ENCODE results near the gene ART5. TPM values are rescaled to one million over a fixed set of nuclear protein-coding genes. Genes with fewer than 3 reads are reported as not detected.
"Not testable (repeated sequence)": the region's sequence is repeated elsewhere in the genome, so short reads cannot be mapped to it uniquely, and the experiment has no call there.

Gene ART5
- total RNA-seq, 1 experiment from 2014 or later = not detected

- intact Hi-C loops (cut with micrococcal nuclease) = no loop called here
- H3K9me2 ChIP-seq (replicated peaks; ENCODE audit: low read length) = no peaks in the 10 kb centered on the region
- no TSS peak for BruUV-seq (replicated peaks)
- no peak overlapping the region for H2AFZ ChIP-seq (ENCODE audit: low read length)
- peaks cover 3% of the 10 kb centered on the region; the same call in 1 of the 2 replicates for H3K4me1 ChIP-seq (ENCODE audit: insufficient read depth, low read length)
- ATAC-seq = no peak
- ChIA-PET CTCF (no interaction called here), POLR2A (ENCODE audit: unreplicated experiment) (no interaction called here)
- no peaks in the 10 kb centered on the region for H3F3A ChIP-seq (ENCODE audit: low read length, unreplicated experiment)
- H3K36me3 ChIP-seq (ENCODE audit: low read depth, low read length) = no peaks in the 10 kb centered on the region
- H3K27ac ChIP-seq (ENCODE audit: low read length) = no peak overlapping the region
- no peak overlapping the region for H3K9ac ChIP-seq (ENCODE audit: low read length)
- no peak for DNase-seq
- peaks cover 6% of the 10 kb centered on the region; the same call in 1 of the 2 replicates for H3K27me3 ChIP-seq (ENCODE audit: low read length)
- H3K79me2 ChIP-seq (ENCODE audit: low read length) = no peaks in the 10 kb centered on the region
- H3K4me2 ChIP-seq (ENCODE audit: low read length) = no peak overlapping the region
- TF ChIP-seq EZH2 (IDR thresholded peaks at IDR 0.05; ENCODE audit: low read length, unreplicated experiment) = no peak
- TF ChIP-seq EZH2phosphoT487 (IDR thresholded peaks at IDR 0.05; ENCODE audit: borderline replicate concordance, low read length) = no peak
- TF ChIP-seq, protein P1, sequence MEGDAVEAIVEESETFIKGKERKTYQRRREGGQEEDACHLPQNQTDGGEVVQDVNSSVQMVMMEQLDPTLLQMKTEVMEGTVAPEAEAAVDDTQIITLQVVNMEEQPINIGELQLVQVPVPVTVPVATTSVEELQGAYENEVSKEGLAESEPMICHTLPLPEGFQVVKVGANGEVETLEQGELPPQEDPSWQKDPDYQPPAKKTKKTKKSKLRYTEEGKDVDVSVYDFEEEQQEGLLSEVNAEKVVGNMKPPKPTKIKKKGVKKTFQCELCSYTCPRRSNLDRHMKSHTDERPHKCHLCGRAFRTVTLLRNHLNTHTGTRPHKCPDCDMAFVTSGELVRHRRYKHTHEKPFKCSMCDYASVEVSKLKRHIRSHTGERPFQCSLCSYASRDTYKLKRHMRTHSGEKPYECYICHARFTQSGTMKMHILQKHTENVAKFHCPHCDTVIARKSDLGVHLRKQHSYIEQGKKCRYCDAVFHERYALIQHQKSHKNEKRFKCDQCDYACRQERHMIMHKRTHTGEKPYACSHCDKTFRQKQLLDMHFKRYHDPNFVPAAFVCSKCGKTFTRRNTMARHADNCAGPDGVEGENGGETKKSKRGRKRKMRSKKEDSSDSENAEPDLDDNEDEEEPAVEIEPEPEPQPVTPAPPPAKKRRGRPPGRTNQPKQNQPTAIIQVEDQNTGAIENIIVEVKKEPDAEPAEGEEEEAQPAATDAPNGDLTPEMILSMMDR (conservative IDR thresholded peaks at IDR 0.05; ENCODE audit: low read depth, low read length) = no peak
- H3K9me3 ChIP-seq (ENCODE audit: low read length) = no peaks in the 10 kb centered on the region
- no peaks in the 10 kb centered on the region for H4K20me1 ChIP-seq (ENCODE audit: low read length)
- no peak overlapping the region for H3K4me3 ChIP-seq (ENCODE audit: low read length)
Observed at GRCh38 chr11:3604167-3604566, 37.6 kb downstream of the ART5 start.

- H3F3A ChIP-seq (ENCODE audit: low read length, unreplicated experiment); CTCF ChIA-PET; H3K27ac ChIP-seq (ENCODE audit: low read length); H2AFZ ChIP-seq (ENCODE audit: low read length); ATAC-seq; H3K9me2 ChIP-seq (replicated peaks; ENCODE audit: low read length); H4K20me1 ChIP-seq (ENCODE audit: low read length); H3K4me3 ChIP-seq (ENCODE audit: low read length); H3K4me1 ChIP-seq (ENCODE audit: insufficient read depth, low read length); DNase-seq; H3K9ac ChIP-seq (ENCODE audit: low read length); intact Hi-C loops (cut with micrococcal nuclease); H3K4me2 ChIP-seq (ENCODE audit: low read length); H3K9me3 ChIP-seq (ENCODE audit: low read length); POLR2A ChIA-PET (ENCODE audit: unreplicated experiment); BruUV-seq (replicated peaks); H3K36me3 ChIP-seq (ENCODE audit: low read depth, low read length); H3K79me2 ChIP-seq (ENCODE audit: low read length); H3K27me3 ChIP-seq (ENCODE audit: low read length): not testable (repeated sequence)
Observed at GRCh38 chr11:3600201-3600600, 41.6 kb downstream of the ART5 start.

- H3F3A ChIP-seq (ENCODE audit: low read length, unreplicated experiment); POLR2A ChIA-PET (ENCODE audit: unreplicated experiment); H2AFZ ChIP-seq (ENCODE audit: low read length); H4K20me1 ChIP-seq (ENCODE audit: low read length); H3K79me2 ChIP-seq (ENCODE audit: low read length); H3K9me3 ChIP-seq (ENCODE audit: low read length); H3K4me3 ChIP-seq (ENCODE audit: low read length); H3K36me3 ChIP-seq (ENCODE audit: low read depth, low read length); DNase-seq; H3K9ac ChIP-seq (ENCODE audit: low read length); H3K27ac ChIP-seq (ENCODE audit: low read length); H3K4me2 ChIP-seq (ENCODE audit: low read length); CTCF ChIA-PET; BruUV-seq (replicated peaks); H3K9me2 ChIP-seq (replicated peaks; ENCODE audit: low read length); ATAC-seq; H3K27me3 ChIP-seq (ENCODE audit: low read length); intact Hi-C loops (cut with micrococcal nuclease); H3K4me1 ChIP-seq (ENCODE audit: insufficient read depth, low read length): not testable (repeated sequence)
Observed at GRCh38 chr11:3597743-3598142, 44.0 kb downstream of the ART5 start.

- POLR2A ChIA-PET (ENCODE audit: unreplicated experiment) = not testable (repeated sequence)
Observed at GRCh38 chr11:3591326-3591725, 50.5 kb downstream of the ART5 start.

GRCh38 chr11:3590193-3590592 is 51.6 kb downstream of the ART5 start:
- H3K9ac ChIP-seq (ENCODE audit: low read length); H3K36me3 ChIP-seq (ENCODE audit: low read depth, low read length); intact Hi-C loops (cut with micrococcal nuclease); H3K79me2 ChIP-seq (ENCODE audit: low read length); ATAC-seq; CTCF ChIA-PET; H3K4me2 ChIP-seq (ENCODE audit: low read length); H3K4me1 ChIP-seq (ENCODE audit: insufficient read depth, low read length); H3F3A ChIP-seq (ENCODE audit: low read length, unreplicated experiment); DNase-seq; H3K4me3 ChIP-seq (ENCODE audit: low read length); BruUV-seq (replicated peaks); H3K9me3 ChIP-seq (ENCODE audit: low read length); POLR2A ChIA-PET (ENCODE audit: unreplicated experiment); H2AFZ ChIP-seq (ENCODE audit: low read length); H3K9me2 ChIP-seq (replicated peaks; ENCODE audit: low read length); H4K20me1 ChIP-seq (ENCODE audit: low read length); H3K27ac ChIP-seq (ENCODE audit: low read length); H3K27me3 ChIP-seq (ENCODE audit: low read length): not testable (repeated sequence)

More at GRCh38 chr11:3591326-3591725, 50.5 kb downstream of the ART5 start:
- H3K36me3 ChIP-seq (ENCODE audit: low read depth, low read length); H2AFZ ChIP-seq (ENCODE audit: low read length); H3K4me1 ChIP-seq (ENCODE audit: insufficient read depth, low read length); H3F3A ChIP-seq (ENCODE audit: low read length, unreplicated experiment); ATAC-seq; H3K9ac ChIP-seq (ENCODE audit: low read length); H3K79me2 ChIP-seq (ENCODE audit: low read length); H4K20me1 ChIP-seq (ENCODE audit: low read length); H3K4me2 ChIP-seq (ENCODE audit: low read length); H3K4me3 ChIP-seq (ENCODE audit: low read length); BruUV-seq (replicated peaks); H3K9me2 ChIP-seq (replicated peaks; ENCODE audit: low read length); DNase-seq; intact Hi-C loops (cut with micrococcal nuclease); H3K27ac ChIP-seq (ENCODE audit: low read length); CTCF ChIA-PET; H3K9me3 ChIP-seq (ENCODE audit: low read length); H3K27me3 ChIP-seq (ENCODE audit: low read length): not testable (repeated sequence)

GRCh38 chr11:3588776-3589175 is 53.0 kb downstream of the ART5 start:
- H3K9me3 ChIP-seq (ENCODE audit: low read length); DNase-seq; H2AFZ ChIP-seq (ENCODE audit: low read length); BruUV-seq (replicated peaks); H3F3A ChIP-seq (ENCODE audit: low read length, unreplicated experiment); intact Hi-C loops (cut with micrococcal nuclease); H4K20me1 ChIP-seq (ENCODE audit: low read length); H3K27me3 ChIP-seq (ENCODE audit: low read length); H3K4me2 ChIP-seq (ENCODE audit: low read length); H3K4me3 ChIP-seq (ENCODE audit: low read length); H3K36me3 ChIP-seq (ENCODE audit: low read depth, low read length); POLR2A ChIA-PET (ENCODE audit: unreplicated experiment); ATAC-seq; H3K79me2 ChIP-seq (ENCODE audit: low read length); H3K9me2 ChIP-seq (replicated peaks; ENCODE audit: low read length); H3K9ac ChIP-seq (ENCODE audit: low read length); H3K4me1 ChIP-seq (ENCODE audit: insufficient read depth, low read length); H3K27ac ChIP-seq (ENCODE audit: low read length): not testable (repeated sequence)
- CTCF ChIA-PET = interaction anchor here (0.6 kb wide), 1 partner anchor 253 kb away, joined by 4 read pairs; no protein-coding TSS in a partner anchor

Data from PC-3 (cell line).